T-cell (primary cell): ENCODE data around the gene ABI1. TPM values are rescaled to one million over a fixed set of nuclear protein-coding genes. Genes with fewer than 3 reads are reported as not detected.

Source experiments
- ATAC-seq, 4 experiments: fragments of 200-7000 bp in 3 of 4; fragments of 150-1000 bp in 1 of 4; cut with Tn5 transposase; replicated peaks in 1 of 4; 1 replicate in 3 of 4; 2 replicates in 1 of 4; pipeline ENCODE4 v1.10.0; 2021; ENCODE audit warnings: moderate library complexity in 3 of 4, mild to moderate bottlenecking in 2 of 4, moderate number of reproducible peaks in 1 of 4
- CTCF ChIA-PET, 2 donors: fragments of 300-600 bp; sonication (Branson Sonifier 250); formaldehyde crosslinking; loops; one replicate each; lab custom pipeline; 2022; ENCODE audit warnings: antibody characterized with exemption in 2 of 2; lab: Charles Lee
- POLR2A ChIA-PET, 2 donors: fragments of 300-600 bp; sonication (Branson Sonifier 250); formaldehyde crosslinking; loops; one replicate each; lab custom pipeline; 2022; ENCODE audit warnings: antibody characterized with exemption in 2 of 2; lab: Charles Lee
- DNase-seq, 35 experiments: peaks; one replicate each; pipeline versions ENCODE4 v3.0.0 to v3.0.0-alpha.2; 2013 to 2023
- H3K27ac ChIP-seq: one replicate; pipeline ENCODE4 v1.5.1; 2013; ENCODE audit warnings: low read length
- H3K27me3 ChIP-seq, 2 experiments: replicated peaks in 1 of 2; 1 replicate in 1 of 2; 2 replicates in 1 of 2; pipeline versions ENCODE4 v1.6.1 to v1.7.0; 2013; ENCODE audit warnings: low read length in 1 of 2, mixed read lengths in 1 of 2; ENCODE audit not compliant: control insufficient read depth in 2 of 2, insufficient read depth in 2 of 2; ENCODE audit errors: extremely low read depth in 1 of 2
- H3K36me3 ChIP-seq, 2 donors: 1 replicate in 1 of 2; 2 replicates in 1 of 2; pipeline versions ENCODE4 v1.6.1 to v1.7.0; 2013; ENCODE audit warnings: low read length in 1 of 2; ENCODE audit not compliant: control insufficient read depth in 2 of 2, insufficient read depth in 1 of 2; ENCODE audit errors: extremely low read depth in 1 of 2
- H3K4me1 ChIP-seq, 2 experiments: 1 replicate in 1 of 2; 2 replicates in 1 of 2; pipeline versions ENCODE4 v1.6.1 to v1.7.0; 2013; ENCODE audit warnings: low read length in 2 of 2, mixed read lengths in 1 of 2; ENCODE audit not compliant: insufficient read depth in 2 of 2, control insufficient read depth in 1 of 2; ENCODE audit errors: extremely low read depth in 1 of 2
- H3K4me3 ChIP-seq, 2 donors: 1 replicate in 1 of 2; 2 replicates in 1 of 2; pipeline versions ENCODE4 v1.5.1 to v1.7.0; 2013; ENCODE audit warnings: mild to moderate bottlenecking in 2 of 2, low read length in 1 of 2, moderate library complexity in 1 of 2; ENCODE audit not compliant: control insufficient read depth in 1 of 2; ENCODE audit errors: extremely low read depth in 1 of 2
- H3K9me3 ChIP-seq: 2 replicates; pipeline ENCODE4 v1.7.0; 2013
- H3K27ac Mint-ChIP-seq, 2 donors: one replicate each; pipeline ENCODE4 v1.8.0; 2020 to 2021; ENCODE audit warnings: mild to moderate bottlenecking in 2 of 2, mixed read lengths in 2 of 2
- H3K27me3 Mint-ChIP-seq, 2 donors: one replicate each; pipeline ENCODE4 v1.8.0; 2021 to 2022; ENCODE audit warnings: mixed read lengths in 2 of 2
- H3K36me3 Mint-ChIP-seq: one replicate; pipeline ENCODE4 v1.8.0; 2021; ENCODE audit warnings: mixed read lengths
- H3K4me1 Mint-ChIP-seq, 3 donors: one replicate each; pipeline ENCODE4 v1.8.0; 2020 to 2022; ENCODE audit warnings: mixed read lengths in 3 of 3, mild to moderate bottlenecking in 1 of 3
- H3K4me3 Mint-ChIP-seq, 3 donors: one replicate each; pipeline ENCODE4 v1.8.0; 2020 to 2022; ENCODE audit warnings: mild to moderate bottlenecking in 3 of 3, mixed read lengths in 3 of 3, moderate library complexity in 3 of 3
- H3K9me3 Mint-ChIP-seq, 3 donors: one replicate each; pipeline ENCODE4 v1.8.0; 2020 to 2022; ENCODE audit warnings: mixed read lengths in 3 of 3
- WGBS: methylation state at CpG from one replicate; pipeline ENCODE4 v1.1.5; 2013; ENCODE audit warnings: missing lambda C conversion rate; ENCODE audit not compliant: insufficient coverage; 5-methylcytosine and 5-hydroxymethylcytosine counted together
- total RNA-seq, 35 experiments: library from RNA in 6 of 35; stranded (reverse) in 6 of 35; fragments of 120-200 nt in 1 of 35; gene quantifications; one replicate each; pipeline versions ENCODE4 v1.2.1 to v1.2.4 and lab custom pipeline; 2013 to 2026

The ABI1 gene
- total RNA-seq, 5 donors from 2014 or later (not counting 1 experiment from before 2014, with no cell fraction given) = 51.9 to 78.8 (median 60.0) TPM

DNA sequence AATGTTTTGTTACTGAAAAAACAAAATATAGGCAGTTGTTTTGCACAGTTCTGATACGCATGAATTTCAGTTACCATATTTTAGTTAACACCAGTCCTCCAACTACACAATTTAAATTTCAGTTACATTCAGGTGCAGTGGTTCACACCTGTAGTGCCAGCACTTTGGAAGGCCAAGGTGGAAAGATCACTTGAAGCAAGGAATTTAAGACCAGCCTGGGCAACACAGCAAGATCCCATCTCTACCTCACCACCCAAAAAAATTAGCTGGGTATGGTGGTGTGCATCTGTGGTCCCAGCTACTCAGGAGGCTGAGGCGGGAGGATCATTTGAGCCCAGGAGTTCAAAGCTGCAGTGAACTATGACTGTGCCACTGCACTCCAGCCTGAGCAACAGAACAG is 45.3 kb downstream of the ABI1 start:
- ATAC-seq (no peak), DNase-seq (no peak)
- H3K9me3 ChIP-seq = no peaks in the 10 kb centered on the region
- Mint-ChIP-seq H3K4me1 (peaks cover 70 to 78% (median 78%) of the 10 kb centered on the region in 3 donors), H3K9me3 (no peaks in the 10 kb centered on the region), H3K36me3 (peaks cover 42% of the 10 kb centered on the region), H3K27ac (no peak overlapping the region), H3K27me3 (no peaks in the 10 kb centered on the region), H3K4me3 (no peak overlapping the region)
- no peak overlapping the region for H3K27ac ChIP-seq
- H3K4me1 ChIP-seq = peaks cover 2 to 7% of the 10 kb centered on the region in 2 experiments
- no CpG with 5 or more reads among the region's 2 CpGs for WGBS
- no peak overlapping the region for H3K4me3 ChIP-seq
- H3K36me3 ChIP-seq = peaks cover 0 to 2% of the 10 kb centered on the region in 2 donors
- CTCF ChIA-PET = interaction anchor here (0.6 to 1.1 kb wide), 4 partner anchors 28 to 67 kb away, joined by 3 to 7 read pairs (median 4); no protein-coding TSS in a partner anchor
- POLR2A ChIA-PET = no interaction called here
- H3K27me3 ChIP-seq = no peaks in the 10 kb centered on the region

DNA sequence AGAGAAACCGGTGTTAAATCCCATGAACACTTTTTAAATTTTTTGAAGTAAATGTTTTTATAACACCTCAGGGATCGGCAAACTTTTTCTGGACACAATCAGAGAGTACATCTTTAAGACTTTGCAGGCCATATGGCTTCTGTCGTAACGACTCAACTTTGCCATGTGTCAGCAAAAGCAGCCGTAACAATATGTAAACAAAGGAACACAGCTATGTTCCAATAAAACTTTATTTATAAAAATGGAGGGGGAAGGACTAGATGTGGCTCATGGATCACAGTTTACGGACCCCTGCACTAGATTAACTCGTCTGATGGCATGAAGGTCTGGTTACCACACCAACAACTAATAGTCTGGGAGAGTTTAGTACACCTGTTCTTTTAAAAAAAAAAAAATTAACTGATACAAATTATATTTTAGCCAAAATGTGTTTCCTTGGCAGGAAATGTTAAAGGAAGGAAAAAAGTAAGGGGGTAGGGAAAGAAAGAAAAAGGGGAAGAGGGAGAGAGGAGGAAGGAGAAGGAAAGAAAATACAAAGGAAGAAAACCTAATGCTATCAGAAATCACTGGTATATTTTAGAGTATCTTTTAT is 50.2 kb downstream of the ABI1 start:
- no peaks in the 10 kb centered on the region for H3K27me3 Mint-ChIP-seq
- H3K9me3 Mint-ChIP-seq = no peaks in the 10 kb centered on the region
- DNase-seq (no peak), ATAC-seq (no peak)
- H3K4me1 Mint-ChIP-seq = peaks cover 49 to 75% (median 74%) of the 10 kb centered on the region in 3 donors
- H3K27ac Mint-ChIP-seq = peak overlapping the region in 1 of 2 donors; percentile 52
- ChIA-PET POLR2A (interaction anchor here in 1 of 2 donors (0.6 kb wide), 1 partner anchor 16 kb away, joined by 4 read pairs; no protein-coding TSS in a partner anchor), CTCF (interaction anchor here in 1 of 2 donors (0.6 kb wide), 1 partner anchor 477 kb away, joined by 3 read pairs; no protein-coding TSS in a partner anchor)
- Histone ChIP-seq H3K4me1 (peaks cover 9 to 20% of the 10 kb centered on the region in 2 experiments), H3K27me3 (no peaks in the 10 kb centered on the region), H3K27ac (no peak overlapping the region), H3K9me3 (no peaks in the 10 kb centered on the region), H3K36me3 (no peaks in the 10 kb centered on the region), H3K4me3 (no peak overlapping the region)
- no peak overlapping the region for H3K4me3 Mint-ChIP-seq
- 100% methylated on average over 1 of the region's 7 CpGs for WGBS
- H3K36me3 Mint-ChIP-seq = peaks cover 15% of the 10 kb centered on the region

DNA sequence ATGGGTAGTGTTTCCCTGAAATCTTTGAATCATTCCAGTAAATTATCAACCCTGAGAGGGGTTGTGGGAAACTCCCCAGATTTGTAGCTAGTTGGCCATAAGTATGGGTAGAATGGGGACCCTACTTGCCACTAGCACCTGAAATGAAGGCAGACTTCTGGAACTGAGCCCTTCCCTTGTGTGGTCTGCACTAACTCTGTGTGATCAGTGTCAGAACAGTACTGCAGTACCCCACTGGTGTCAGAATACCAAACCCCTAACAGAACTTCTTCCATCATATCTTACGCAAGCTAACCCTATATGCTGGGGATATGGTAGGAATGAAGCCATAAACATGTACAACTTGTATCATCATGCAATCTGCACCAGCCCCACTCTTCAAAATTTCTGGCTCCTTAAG is 50.8 kb downstream of the ABI1 start:
- peaks cover 53 to 75% (median 75%) of the 10 kb centered on the region in 3 donors for H3K4me1 Mint-ChIP-seq
- DNase-seq (no peak), ATAC-seq (no peak)
- peaks cover 15% of the 10 kb centered on the region for H3K36me3 Mint-ChIP-seq
- Histone ChIP-seq H3K4me3 (no peak overlapping the region), H3K36me3 (no peaks in the 10 kb centered on the region), H3K27me3 (no peaks in the 10 kb centered on the region), H3K4me1 (peaks cover 15 to 24% of the 10 kb centered on the region in 2 experiments), H3K9me3 (no peaks in the 10 kb centered on the region), H3K27ac (no peak overlapping the region)
- POLR2A ChIA-PET = no interaction called here
- CTCF ChIA-PET = no interaction called here
- no CpG with 5 or more reads among the region's 1 CpG for WGBS
- H3K27ac Mint-ChIP-seq = peak overlapping the region in 1 of 2 donors; percentile 60
- no peaks in the 10 kb centered on the region for H3K27me3 Mint-ChIP-seq
- no peak overlapping the region for H3K4me3 Mint-ChIP-seq
- H3K9me3 Mint-ChIP-seq = no peaks in the 10 kb centered on the region

DNA sequence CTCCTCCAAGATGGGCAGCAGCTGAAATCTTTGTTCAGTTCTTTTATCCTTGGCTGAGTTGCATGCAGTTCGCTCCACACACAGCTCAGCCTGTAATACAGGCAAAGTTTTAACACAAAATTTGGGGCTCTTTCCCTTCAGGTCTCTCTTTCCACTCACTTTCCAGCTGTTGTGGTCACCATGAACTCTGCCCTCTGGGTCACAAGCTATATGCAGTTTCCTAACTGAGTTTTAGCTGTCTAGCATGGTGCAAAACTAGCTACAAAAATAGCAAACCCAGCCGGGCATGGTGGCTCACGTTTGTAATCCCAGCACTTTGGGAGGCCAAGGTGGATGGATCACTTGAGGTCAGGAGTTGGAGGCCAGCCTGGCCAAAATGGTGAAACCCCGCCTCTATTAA is 53.2 kb downstream of the ABI1 start:
- ChIA-PET CTCF (interaction anchor here in 1 of 2 donors (0.9 kb wide), 1 partner anchor 80 kb away, joined by 4 read pairs; no protein-coding TSS in a partner anchor), POLR2A (no interaction called here)
- Mint-ChIP-seq H3K27me3 (no peaks in the 10 kb centered on the region), H3K9me3 (no peaks in the 10 kb centered on the region), H3K27ac (no peak overlapping the region), H3K4me1 (peaks cover 55 to 79% (median 78%) of the 10 kb centered on the region in 3 donors), H3K4me3 (no peak overlapping the region), H3K36me3 (peaks cover 7% of the 10 kb centered on the region)
- WGBS = 100% methylated on average over 1 of the region's 4 CpGs
- H3K27ac ChIP-seq = no peak overlapping the region
- ATAC-seq (no peak), DNase-seq (no peak)
- H3K36me3 ChIP-seq = no peaks in the 10 kb centered on the region
- no peaks in the 10 kb centered on the region for H3K9me3 ChIP-seq
- H3K4me1 ChIP-seq = peaks cover 27 to 28% of the 10 kb centered on the region in 2 experiments
- no peak overlapping the region for H3K4me3 ChIP-seq
- no peaks in the 10 kb centered on the region for H3K27me3 ChIP-seq

DNA sequence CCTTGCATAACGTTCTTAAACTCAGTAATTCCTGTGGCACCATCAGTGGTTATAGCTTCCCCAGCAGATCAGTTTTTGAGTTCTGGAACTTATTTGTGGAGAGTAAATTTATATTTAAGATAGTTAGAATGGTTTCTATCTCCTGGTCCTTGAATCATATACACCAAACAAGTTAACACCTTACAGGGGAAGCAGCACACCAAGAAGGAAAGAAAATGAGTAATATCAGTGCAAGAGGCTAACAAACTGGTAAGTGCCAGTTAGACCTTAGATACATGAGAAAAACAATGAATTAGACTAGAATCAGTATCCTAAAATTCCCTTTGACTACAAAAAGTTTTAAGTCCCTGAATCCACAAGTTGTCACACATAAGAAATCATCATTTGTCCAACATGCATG is 54.2 kb downstream of the ABI1 start:
- DNase-seq (no peak), ATAC-seq (no peak)
- Histone ChIP-seq H3K27me3 (no peaks in the 10 kb centered on the region), H3K9me3 (no peaks in the 10 kb centered on the region), H3K36me3 (no peaks in the 10 kb centered on the region), H3K4me1 (peaks cover 29 to 36% of the 10 kb centered on the region in 2 experiments), H3K4me3 (no peak overlapping the region), H3K27ac (no peak overlapping the region)
- Mint-ChIP-seq H3K27me3 (no peaks in the 10 kb centered on the region), H3K27ac (no peak overlapping the region), H3K9me3 (no peaks in the 10 kb centered on the region), H3K4me1 (peaks cover 56 to 80% (median 79%) of the 10 kb centered on the region in 3 donors), H3K4me3 (peak overlapping the region in 2 of 3 donors; percentile 4 to 40), H3K36me3 (no peaks in the 10 kb centered on the region)
- CTCF ChIA-PET = interaction anchor here in 1 of 2 donors (0.5 kb wide), 1 partner anchor 79 kb away, joined by 4 read pairs; no protein-coding TSS in a partner anchor
- POLR2A ChIA-PET = interaction anchor here in 1 of 2 donors (0.6 kb wide), 1 partner anchor 43 kb away, joined by 3 read pairs; no protein-coding TSS in a partner anchor
- WGBS = no CpG with 5 or more reads among the region's 1 CpG

DNA sequence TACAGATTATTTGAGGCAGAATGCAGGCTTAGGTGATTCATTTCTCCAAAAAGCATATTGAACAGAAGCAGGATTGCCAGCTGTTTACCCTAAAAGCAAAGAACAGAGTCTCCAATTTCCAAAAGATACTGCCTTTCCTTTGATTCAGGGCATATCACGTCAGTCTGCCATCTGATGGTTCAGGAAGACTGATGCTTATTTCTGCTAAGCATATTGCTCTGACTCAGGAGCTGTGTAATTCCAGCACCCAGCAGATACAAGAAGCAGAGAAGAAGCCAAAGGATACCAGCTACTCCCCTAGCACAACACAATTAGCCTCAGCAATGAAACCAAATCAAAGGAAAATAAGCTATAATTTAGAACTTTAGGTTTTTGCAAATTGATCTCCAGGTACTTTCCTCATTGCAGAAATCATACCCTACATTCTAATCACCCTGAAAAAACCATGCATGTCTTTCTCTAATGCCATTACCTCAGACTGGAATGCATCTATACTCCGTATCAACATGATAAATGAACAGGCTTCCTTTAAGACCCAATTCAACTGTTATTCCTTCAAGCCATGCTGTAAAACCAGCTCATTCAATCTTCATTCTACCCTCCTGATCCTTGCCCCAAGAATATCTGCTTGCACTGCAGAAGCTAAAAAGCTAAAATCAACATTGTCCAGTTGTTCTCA is 55.1 kb downstream of the ABI1 start:
- peaks cover 64 to 88% (median 86%) of the 10 kb centered on the region in 3 donors for H3K4me1 Mint-ChIP-seq
- Histone ChIP-seq H3K36me3 (no peaks in the 10 kb centered on the region), H3K27me3 (no peaks in the 10 kb centered on the region), H3K4me3 (no peak overlapping the region), H3K27ac (no peak overlapping the region), H3K4me1 (peaks cover 31 to 37% of the 10 kb centered on the region in 2 experiments), H3K9me3 (no peaks in the 10 kb centered on the region)
- peak overlapping the region; percentile 15 to 47 (median 40) for H3K4me3 Mint-ChIP-seq
- DNase-seq (no peak), ATAC-seq (peak in 2 of 4 experiments; percentile 32 to 39)
- peak overlapping the region in 1 of 2 donors; percentile 25 for H3K27ac Mint-ChIP-seq
- 67% methylated on average over 2 of the region's 2 CpGs for WGBS
- H3K9me3 Mint-ChIP-seq = no peaks in the 10 kb centered on the region
- ChIA-PET POLR2A (interaction anchor here (0.5 to 0.9 kb wide), 5 partner anchors 12 to 62 kb away, joined by 3 to 13 read pairs (median 3); no protein-coding TSS in a partner anchor), CTCF (interaction anchor here in 1 of 2 donors (0.5 to 1.4 kb wide), 8 partner anchors 12 to 79 kb away, joined by 3 to 5 read pairs (median 4); no protein-coding TSS in a partner anchor)
- peaks cover 3% of the 10 kb centered on the region for H3K36me3 Mint-ChIP-seq
- H3K27me3 Mint-ChIP-seq = no peaks in the 10 kb centered on the region
